Esophagus squamous epithelium (tissue), 5 donors: ENCODE measurements around the gene CC2D2A. TPM values are rescaled to one million over a fixed set of nuclear protein-coding genes. Genes with fewer than 3 reads are reported as not detected.

ENCODE experiments used
- DNase-seq: peaks from one replicate; lab custom pipeline; 2025; lab: John Stamatoyannopoulos, UW
- H3K27ac ChIP-seq, 4 donors: fragments of 200-600 bp; sonication (generic); one replicate each; pipeline ENCODE4 v1.5.1; 2016 to 2019; ENCODE audit warnings: mild to moderate bottlenecking in 1 of 4
- H3K27me3 ChIP-seq, 4 donors: fragments of 200-600 bp; sonication (generic); 1 replicate in 3 of 4; 2 replicates in 1 of 4; pipeline versions ENCODE4 v1.5.1 to v1.6.0; 2017 to 2021; ENCODE audit warnings: antibody characterized with exemption in 1 of 4
- H3K36me3 ChIP-seq, 3 donors: fragments of 200-600 bp; sonication (generic); one replicate each; pipeline ENCODE4 v1.5.1; 2016 to 2019
- H3K4me1 ChIP-seq, 3 donors: fragments of 200-600 bp; sonication (generic); one replicate each; pipeline ENCODE4 v1.5.1; 2017 to 2019
- H3K4me3 ChIP-seq, 4 donors: fragments of 200-600 bp; sonication (generic); 1 replicate in 3 of 4; 2 replicates in 1 of 4; pipeline ENCODE4 v1.5.1; 2016 to 2019; ENCODE audit warnings: mild to moderate bottlenecking in 2 of 4, moderate library complexity in 1 of 4
- H3K9me3 ChIP-seq, 3 donors: fragments of 200-600 bp; sonication (generic); one replicate each; pipeline ENCODE4 v1.5.1; 2016 to 2019
- CTCF ChIP-seq, 6 experiments: fragments of 450-650 bp in 4 of 6; fragments of 200-600 bp in 2 of 6; sonication (generic) in 2 of 6; IDR thresholded peaks; one replicate each; pipeline ENCODE4 v1.5.1; 2016 to 2019; ENCODE audit warnings: antibody characterized with exemption in 6 of 6, mild to moderate bottlenecking in 4 of 6, moderate library complexity in 4 of 6
- POLR2A ChIP-seq, 4 donors: fragments of 450-650 bp; IDR thresholded peaks; one replicate each; pipeline ENCODE4 v1.6.1; 2017; ENCODE audit warnings: antibody characterized with exemption in 4 of 4, mild to moderate bottlenecking in 4 of 4, moderate library complexity in 3 of 4
- WGBS, 2 donors: methylation state at CpG; one replicate each; pipeline ENCODE4 v1.1.5; 2018; 5-methylcytosine and 5-hydroxymethylcytosine counted together
- intact Hi-C: fragments of 100-400 bp; cut with DNase I; formaldehyde crosslinking; loops from one replicate; pipeline ENCODE4 v1.15.0; 2022
- total RNA-seq, 4 donors: library from RNA; depleted of rRNA; stranded (reverse); fragments of >200 nt; gene quantifications; one replicate each; pipeline ENCODE4 v1.1.0, GENCODE V29; 2016
- donor health status: DM: yes; HTN: yes; CAD: no.

The CC2D2A gene
- total RNA-seq, 4 donors from 2014 or later, result 2.1 to 9.0 (median 6.4) TPM

DNA sequence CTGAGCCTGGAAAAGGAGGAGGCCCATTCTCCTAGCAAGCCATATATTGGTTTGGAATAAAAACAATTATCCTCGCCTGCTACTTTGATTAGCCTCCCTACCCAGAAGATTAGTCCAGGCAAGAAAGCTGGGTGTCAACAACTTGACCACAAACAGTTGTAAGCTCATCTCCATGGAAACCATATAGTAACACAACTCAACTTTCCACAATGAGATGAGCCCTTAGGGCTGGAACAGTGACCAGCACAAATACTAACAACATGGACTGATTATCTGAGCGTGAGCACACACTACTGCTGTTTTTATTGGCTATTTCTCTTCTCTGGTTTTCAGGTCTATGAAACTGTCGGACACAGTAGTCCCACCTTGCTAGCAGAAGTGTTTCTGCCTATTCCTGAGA is 80.8 kb downstream of the CC2D2A start:
- intact Hi-C loops, result no loop called here
- WGBS, 2 donors, result 88 to 100% methylated on average over 3 of the region's 3 CpGs
- no peak for DNase-seq
- Histone ChIP-seq H3K36me3 (peaks cover 0 to 35% (median 3%) of the 10 kb centered on the region in 3 donors), H3K27ac (no peak overlapping the region), H3K27me3 (no peaks in the 10 kb centered on the region), H3K4me1 (no peaks in the 10 kb centered on the region), H3K4me3 (no peak overlapping the region), H3K9me3 (no peaks in the 10 kb centered on the region)
- TF ChIP-seq CTCF (IDR thresholded peaks at IDR 0.05) (no peak), POLR2A (IDR thresholded peaks at IDR 0.05) (no peak)

DNA sequence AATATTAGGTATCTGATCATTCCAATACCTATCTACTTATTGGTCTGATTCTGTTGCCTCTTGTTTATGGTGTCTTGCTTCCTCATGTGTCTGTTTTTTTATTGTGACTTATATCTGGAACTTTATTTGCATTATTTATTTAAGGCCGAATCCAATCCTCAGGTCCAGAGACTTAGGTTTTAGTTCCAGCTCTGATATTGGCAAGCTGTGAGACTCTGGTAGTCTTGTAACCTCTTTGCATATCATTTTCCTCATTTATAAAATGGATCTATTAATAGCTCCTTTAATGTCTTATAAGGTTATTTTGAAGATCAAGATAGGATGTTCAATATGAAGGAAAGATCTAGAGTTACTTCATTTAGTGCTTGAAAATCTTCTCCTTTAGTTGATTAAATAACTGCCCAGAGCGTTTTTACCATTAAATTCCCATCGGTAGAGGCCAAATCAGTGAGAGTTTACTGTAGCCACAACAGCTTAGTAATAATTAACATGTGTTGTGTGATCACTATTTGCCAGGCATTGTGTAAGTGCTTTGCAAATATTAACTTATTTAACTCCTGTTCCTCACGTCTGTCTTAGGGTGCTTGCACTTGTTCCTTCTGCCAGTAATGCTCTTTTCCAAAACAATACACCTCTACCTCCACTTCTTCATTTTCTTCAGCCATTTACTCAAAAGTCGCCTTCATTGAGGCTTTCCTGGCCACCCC is 82.2 kb downstream of the CC2D2A start:
- WGBS, 2 donors, result 63 to 78% methylated on average over 5 of the region's 5 CpGs
- no peak for DNase-seq
- intact Hi-C loops, result no loop called here
- TF ChIP-seq POLR2A (IDR thresholded peaks at IDR 0.05), result no peak
- no peak for TF ChIP-seq CTCF (IDR thresholded peaks at IDR 0.05)
- H3K9me3 ChIP-seq, result no peaks in the 10 kb centered on the region
- no peak overlapping the region for H3K4me3 ChIP-seq
- peaks cover 0 to 40% (median 3%) of the 10 kb centered on the region in 3 donors for H3K36me3 ChIP-seq
- no peak overlapping the region for H3K27ac ChIP-seq
- H3K27me3 ChIP-seq, result no peaks in the 10 kb centered on the region
- H3K4me1 ChIP-seq, result no peaks in the 10 kb centered on the region

- no peak overlapping the region for H3K27ac ChIP-seq
These were observed 83.1 kb downstream of the CC2D2A start for GRCh38 chr4:15552557-15553362.

GRCh38 chr4:15556511-15557092 is 86.9 kb downstream of the CC2D2A start:
- WGBS, 2 donors, result 86 to 87% methylated on average over 4 of the region's 4 CpGs
- Histone ChIP-seq H3K27me3 (no peaks in the 10 kb centered on the region), H3K9me3 (no peaks in the 10 kb centered on the region), H3K27ac (no peak overlapping the region), H3K4me1 (no peaks in the 10 kb centered on the region), H3K36me3 (peaks cover 0 to 50% (median 3%) of the 10 kb centered on the region in 3 donors), H3K4me3 (no peak overlapping the region)
- intact Hi-C loops, result no loop called here
- no peak for DNase-seq
- TF ChIP-seq CTCF (IDR thresholded peaks at IDR 0.05), result no peak
- no peak for TF ChIP-seq POLR2A (IDR thresholded peaks at IDR 0.05)

More at GRCh38 chr4:15552557-15553362, 83.1 kb downstream of the CC2D2A start:
- WGBS, 2 donors, result 92% methylated on average over 6 of the region's 6 CpGs
- no peaks in the 10 kb centered on the region for H3K4me1 ChIP-seq
- H3K4me3 ChIP-seq, result no peak overlapping the region
- no peaks in the 10 kb centered on the region for H3K9me3 ChIP-seq
- H3K27me3 ChIP-seq, result no peaks in the 10 kb centered on the region
- intact Hi-C loops, result no loop called here
- peaks cover 0 to 43% (median 3%) of the 10 kb centered on the region in 3 donors for H3K36me3 ChIP-seq
- no peak for DNase-seq
- TF ChIP-seq CTCF (IDR thresholded peaks at IDR 0.05), result no peak
- no peak for TF ChIP-seq POLR2A (IDR thresholded peaks at IDR 0.05)
